HepG2 (cell line): ENCODE data around the gene CD1C.

Experiments used
- ARID5B ChIP-seq: IDR thresholded peaks from 2 replicates; pipeline ENCODE4 v1.4.0; 2020; ENCODE audit warnings: mild to moderate bottlenecking, missing genetic modification reagents
- ATF4 ChIP-seq, 2 experiments: fragments of 450-650 bp in 1 of 2; sonication (generic) in 1 of 2; formaldehyde crosslinking; IDR thresholded peaks; 2 replicates each; pipeline versions ENCODE4 v1.5.0 to v1.8.0; 2020 to 2022; ENCODE audit warnings: mild to moderate bottlenecking in 1 of 2, missing genetic modification reagents in 1 of 2
- ATF6 ChIP-seq: sonication (generic); formaldehyde crosslinking; conservative IDR thresholded peaks from 2 replicates; pipeline ENCODE4 v1.4.0; 2020; ENCODE audit warnings: missing genetic modification reagents
- CTCF ChIP-seq: sonication (generic); formaldehyde crosslinking; IDR thresholded peaks from 2 replicates; pipeline ENCODE4 v1.5.0; 2020; ENCODE audit warnings: mild to moderate bottlenecking, missing genetic modification reagents, moderate library complexity
- EP300 ChIP-seq, 3 experiments: sonication (generic) in 1 of 3; formaldehyde crosslinking in 1 of 3; IDR thresholded peaks; 2 replicates each; pipeline versions ENCODE4 v1.5.1 to v1.6.1; 2011 to 2020; ENCODE audit warnings: low read depth in 2 of 3, low read length in 2 of 3, borderline replicate concordance in 1 of 3, improper control_type of control experiment in 1 of 3, mild to moderate bottlenecking in 1 of 3, missing genetic modification reagents in 1 of 3, moderate library complexity in 1 of 3
- HOXA7 ChIP-seq: sonication (generic); formaldehyde crosslinking; IDR thresholded peaks from 2 replicates; pipeline ENCODE4 v1.8.1; 2022; ENCODE audit warnings: mild to moderate bottlenecking, missing genetic modification reagents, moderate library complexity
- NFRKB ChIP-seq: fragments of 450-650 bp; IDR thresholded peaks from 2 replicates; pipeline ENCODE4 v1.6.1; 2017
- POLR2A ChIP-seq, 2 experiments: IDR thresholded peaks; 2 replicates each; pipeline ENCODE4 v1.6.1; 2011; ENCODE audit warnings: low read depth in 2 of 2, low read length in 2 of 2, mild to moderate bottlenecking in 1 of 2, moderate library complexity in 1 of 2; ENCODE audit not compliant: insufficient read depth in 1 of 2
- PRDM4 ChIP-seq: sonication (generic); formaldehyde crosslinking; IDR thresholded peaks from 2 replicates; pipeline ENCODE4 v1.9.0; 2021; ENCODE audit warnings: missing genetic modification reagents, borderline replicate concordance
- RBM39 ChIP-seq: fragments of 200-400 bp; formaldehyde crosslinking; IDR thresholded peaks from one replicate; pipeline ENCODE4 v1.6.1; 2018; ENCODE audit warnings: antibody characterized with exemption, mild to moderate bottlenecking, low read depth, low read length; ENCODE audit not compliant: poor library complexity, severe bottlenecking
- ZBTB7B ChIP-seq: sonication (generic); formaldehyde crosslinking; IDR thresholded peaks from 2 replicates; pipeline ENCODE4 v1.4.0; 2020; ENCODE audit warnings: missing genetic modification reagents
- ZNF282 ChIP-seq: fragments of 450-650 bp; IDR thresholded peaks from 2 replicates; pipeline ENCODE4 v1.6.1; 2018; ENCODE audit not compliant: partially characterized antibody
- ZNF710 ChIP-seq: sonication (generic); formaldehyde crosslinking; IDR thresholded peaks from 2 replicates; pipeline ENCODE4 v1.5.0; 2020; ENCODE audit warnings: mild to moderate bottlenecking, missing genetic modification reagents, borderline replicate concordance

GRCh38 chr1:158323866-158324265 lies 34.1 kb downstream of the CD1C start:
- TF ChIP-seq RBM39, result no peak
- no peak for TF ChIP-seq EP300 (IDR thresholded peaks at IDR 0.05; ENCODE audit: low read depth in 2 of 2, low read length in 2 of 2)
- no peak for TF ChIP-seq EP300 (CRISPR knock-in tag; IDR thresholded peaks at IDR 0.05; ENCODE audit: borderline replicate concordance)
- TF ChIP-seq ZNF710 (CRISPR knock-in tag), result no peak
- no peak for TF ChIP-seq POLR2A (IDR thresholded peaks at IDR 0.05; ENCODE audit: insufficient read depth in 1 of 2, low read depth in 2 of 2, low read length in 2 of 2)
- TF ChIP-seq ATF4 (CRISPR knock-in tag; IDR thresholded peaks at IDR 0.05), result no peak
- no peak for TF ChIP-seq HOXA7
- no peak for TF ChIP-seq ZNF282
- TF ChIP-seq CTCF (CRISPR knock-in tag), result no peak
- no peak for TF ChIP-seq NFRKB
- TF ChIP-seq ATF6, result no peak
- no peak for TF ChIP-seq ZBTB7B
- TF ChIP-seq PRDM4 (CRISPR knock-in tag), result no peak
- no peak for TF ChIP-seq ARID5B (CRISPR knock-in tag)
